ENCODE measurements around the gene CHAF1A. TPM values are rescaled to one million over a fixed set of nuclear protein-coding genes. Genes with fewer than 3 reads are reported as not detected.

Gene CHAF1A
- polyA plus RNA-seq, 1 donor: 33.5 TPM

DNA sequence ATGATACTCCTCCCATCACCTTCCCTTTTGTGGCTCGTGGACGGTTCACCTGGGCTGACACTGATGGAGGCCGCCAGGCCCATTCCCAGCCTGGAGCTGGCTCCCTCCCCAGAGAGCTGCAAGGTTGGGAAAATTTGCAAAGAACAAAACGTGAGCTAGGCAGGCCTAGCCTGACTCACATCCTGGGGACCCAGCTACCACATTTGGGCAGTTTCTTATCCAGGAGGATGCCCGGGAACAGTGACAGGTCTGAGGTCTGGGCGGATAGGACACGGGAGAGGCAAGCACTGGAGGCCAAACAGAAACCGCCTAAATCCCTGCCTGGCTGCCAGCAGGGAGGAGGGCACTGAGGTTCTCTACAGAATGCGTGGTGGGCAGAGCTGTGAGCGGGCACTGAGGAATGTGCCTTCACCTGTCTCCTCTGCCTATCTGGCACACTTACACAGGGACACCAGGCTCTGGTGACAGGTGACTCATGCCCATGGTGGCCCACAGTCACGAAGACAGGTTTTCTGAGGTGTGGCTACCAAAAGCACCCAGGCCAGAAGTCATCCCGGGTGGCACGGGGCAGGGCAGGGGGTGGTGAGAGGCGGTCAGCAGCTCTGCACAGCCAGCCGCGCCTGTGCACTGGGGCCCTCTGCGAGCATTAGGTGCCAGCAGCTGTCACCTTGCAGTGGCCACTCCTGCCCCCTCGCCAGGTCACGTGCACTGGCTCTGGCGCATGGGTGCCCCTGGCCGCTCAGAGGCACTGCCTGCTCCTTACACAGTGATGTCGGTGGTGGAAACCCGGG lies 25.3 kb upstream of the CHAF1A start:
- DNase-seq: no peak

DNA sequence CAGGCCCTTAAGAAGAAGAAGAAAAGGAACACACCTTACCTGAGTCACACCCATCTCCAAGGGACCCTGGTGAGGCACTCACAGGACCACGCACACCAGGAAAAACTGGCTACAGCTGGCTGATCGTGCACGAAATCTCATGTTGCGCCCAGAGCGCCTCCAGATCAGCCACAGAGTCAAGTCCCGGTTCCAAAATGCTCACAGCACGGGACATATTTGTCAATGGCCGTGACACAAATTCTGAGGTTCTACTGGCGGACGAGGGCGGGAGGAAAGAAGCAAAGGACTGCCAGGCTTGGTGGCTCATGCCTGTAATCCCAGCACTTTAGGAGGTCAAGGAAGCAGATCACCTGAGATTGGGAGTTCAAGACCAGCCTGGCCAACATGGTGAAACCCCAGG lies 23.6 kb upstream of the CHAF1A start:
- DNase-seq: no peak

DNA sequence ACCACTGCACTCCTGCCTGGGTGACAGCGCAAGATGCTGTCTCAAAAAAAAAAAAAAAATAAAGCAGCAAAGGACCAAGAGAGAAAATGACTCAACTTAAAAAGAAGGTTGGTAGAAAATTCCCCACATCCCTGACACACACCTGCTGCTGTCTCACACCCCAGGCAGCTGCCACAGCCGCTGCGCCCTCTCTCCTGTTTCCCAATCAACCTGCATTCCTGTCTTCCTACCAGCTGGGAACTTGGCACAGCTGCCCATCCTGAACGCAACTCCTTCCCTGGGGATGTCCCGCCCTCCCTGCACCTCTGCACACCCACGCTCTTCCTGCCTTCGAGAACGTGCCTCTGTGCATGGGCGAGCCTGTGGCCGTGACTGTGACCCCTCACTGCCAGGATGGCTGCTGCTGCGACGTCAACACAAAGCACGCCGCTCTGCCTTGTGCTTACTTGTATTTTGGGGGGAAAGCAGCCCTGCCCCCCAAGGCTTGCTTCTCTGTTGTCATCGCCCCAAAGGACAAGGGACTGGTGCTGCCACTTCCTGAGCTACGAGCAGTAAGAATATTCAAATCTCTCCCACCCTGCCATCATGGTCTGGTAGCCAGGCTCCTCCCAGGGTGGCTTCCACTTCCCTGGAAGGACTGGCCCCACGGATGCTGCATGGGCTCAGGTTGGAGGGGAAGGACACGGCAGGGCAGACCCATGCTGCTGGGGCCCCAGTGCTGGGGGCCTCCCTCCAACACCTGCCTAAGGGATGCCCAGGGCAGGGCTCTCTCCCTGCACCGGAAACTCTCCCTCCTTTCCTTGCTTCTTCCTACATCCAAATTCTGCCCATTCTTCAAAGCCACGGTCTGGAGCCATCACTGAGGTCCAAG lies 22.8 kb upstream of the CHAF1A start:
- no peak for DNase-seq

DNA sequence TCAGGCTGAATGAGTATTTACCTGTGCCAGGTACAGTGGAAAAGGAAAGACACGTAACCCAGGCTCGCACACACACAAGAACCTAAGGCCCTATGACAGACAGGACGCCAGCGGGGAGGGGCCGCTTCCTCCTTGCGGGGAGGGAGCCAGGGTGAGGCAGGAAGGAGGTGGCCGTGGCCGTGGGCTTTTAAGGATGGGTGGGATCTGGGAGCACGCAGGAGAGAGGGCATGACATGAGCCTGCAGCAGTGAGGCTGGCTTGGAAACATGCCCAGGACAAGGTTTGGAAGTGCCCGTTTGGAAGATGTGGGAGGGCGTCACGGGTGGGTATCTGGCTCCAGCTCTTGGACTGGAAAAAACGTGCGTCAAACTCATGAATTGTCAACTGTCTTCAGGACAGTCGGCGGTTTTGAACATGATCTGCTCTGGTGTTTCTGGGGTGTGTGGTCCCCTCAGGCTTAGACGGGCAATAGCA lies 22.1 kb upstream of the CHAF1A start:
- no peak for DNase-seq

DNA sequence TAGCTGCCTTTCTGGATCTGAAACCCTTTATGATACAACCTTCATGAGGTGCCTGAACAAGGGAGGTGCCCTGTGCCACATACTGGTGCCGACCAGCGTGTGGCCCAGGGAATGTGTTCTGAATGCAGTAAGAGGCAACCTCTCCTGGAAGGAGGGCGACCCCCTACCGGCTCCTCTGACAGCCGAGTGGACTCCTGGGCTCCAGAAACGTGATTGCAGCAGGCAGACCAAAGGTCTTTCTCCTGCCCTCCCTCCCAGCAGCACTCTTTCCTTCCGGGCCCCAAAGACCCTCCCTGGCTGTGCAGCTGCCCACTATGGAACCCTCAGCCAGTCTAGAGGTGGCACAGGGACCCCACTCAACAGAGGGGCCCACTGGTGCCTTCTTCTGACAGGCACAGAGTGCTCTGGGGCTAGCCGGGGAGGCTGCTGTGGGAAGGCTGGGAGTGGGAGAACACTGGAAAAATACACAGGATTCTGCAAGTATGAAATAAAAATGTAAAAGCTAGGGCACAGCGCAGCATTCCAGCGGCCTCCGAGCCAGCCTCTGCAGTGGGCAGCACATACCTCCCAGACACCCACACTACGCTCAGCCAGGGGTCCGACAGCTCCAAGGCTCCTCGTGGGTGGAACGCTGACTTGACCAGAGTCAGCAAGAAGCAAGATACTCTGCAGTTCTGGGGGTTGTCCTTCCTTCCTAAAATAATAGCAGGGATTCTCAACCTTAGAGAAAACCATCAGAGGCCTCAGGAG lies 17.0 kb upstream of the CHAF1A start:
- DNase-seq: no peak

DNA sequence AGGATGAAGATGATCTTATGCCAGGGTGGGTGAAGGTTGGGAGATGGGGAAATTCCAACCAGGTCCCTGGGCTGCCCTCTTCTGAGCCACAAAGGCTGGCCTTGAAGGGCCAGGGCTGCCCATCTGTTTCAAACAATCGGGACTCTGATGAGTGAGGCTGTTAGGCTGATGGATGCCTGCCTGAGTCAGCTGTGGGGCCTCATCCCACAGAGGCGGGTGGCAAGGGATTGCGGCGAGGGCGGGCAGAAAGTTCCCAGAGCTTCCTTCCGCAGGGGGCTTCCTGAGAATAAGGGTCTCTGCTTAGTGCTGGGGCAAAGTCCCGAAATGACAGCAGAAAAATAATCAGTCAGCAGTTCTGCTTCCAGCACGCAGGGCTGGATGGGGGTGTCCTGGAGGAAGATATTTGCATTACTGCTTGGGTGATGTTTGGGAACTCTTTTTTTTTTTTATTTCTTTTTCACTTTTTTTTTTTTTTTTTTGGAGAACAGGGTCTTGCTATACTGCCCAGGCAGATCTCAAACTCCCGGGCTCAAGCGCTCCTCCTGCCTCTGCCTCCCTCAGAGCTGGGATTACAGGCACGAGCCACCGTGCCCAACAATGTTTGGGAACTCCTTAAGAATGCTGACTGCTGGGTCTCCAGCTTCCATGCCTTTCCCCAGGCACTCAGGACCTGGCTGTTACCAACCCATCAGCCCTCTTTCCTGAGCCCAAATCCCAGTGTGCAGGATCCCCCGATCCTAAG lies 16.2 kb upstream of the CHAF1A start:
- DNase-seq: no peak

DNA sequence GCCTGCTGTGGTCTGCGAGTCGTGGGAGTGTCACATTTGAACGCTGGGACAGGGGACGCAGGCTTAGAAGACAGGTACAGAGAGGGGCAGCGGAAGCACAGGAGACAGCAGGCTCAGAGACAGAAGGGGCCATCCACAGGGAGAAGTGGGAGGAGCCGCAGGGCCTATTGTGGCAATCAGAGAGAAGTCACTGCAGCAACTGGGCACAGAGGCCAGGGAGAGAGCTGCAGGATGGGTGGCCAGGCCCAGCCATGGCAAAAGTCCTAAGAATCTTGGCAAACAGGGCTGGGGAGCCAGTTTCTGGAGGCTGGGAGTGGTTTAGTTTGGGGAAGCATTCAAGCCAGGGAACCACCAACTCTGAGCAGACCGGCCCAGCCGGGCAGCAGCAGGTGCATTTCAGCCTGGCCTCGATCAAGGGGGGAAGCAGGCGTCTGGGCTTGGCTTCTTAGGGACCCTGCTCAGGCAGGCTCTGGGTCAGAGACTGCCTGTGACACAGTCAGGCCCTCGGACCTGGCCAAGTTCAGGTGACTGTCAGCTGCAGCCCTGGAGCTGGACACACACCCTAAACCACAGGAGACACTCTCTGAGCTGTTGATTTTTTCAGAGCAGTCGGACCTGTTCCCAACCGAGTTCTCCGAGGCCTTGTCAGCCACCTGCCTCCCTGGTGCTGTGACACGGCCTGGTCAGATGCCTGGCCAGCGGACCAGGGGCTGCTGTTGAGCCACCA lies 13.9 kb upstream of the CHAF1A start:
- DNase-seq: no peak

DNA sequence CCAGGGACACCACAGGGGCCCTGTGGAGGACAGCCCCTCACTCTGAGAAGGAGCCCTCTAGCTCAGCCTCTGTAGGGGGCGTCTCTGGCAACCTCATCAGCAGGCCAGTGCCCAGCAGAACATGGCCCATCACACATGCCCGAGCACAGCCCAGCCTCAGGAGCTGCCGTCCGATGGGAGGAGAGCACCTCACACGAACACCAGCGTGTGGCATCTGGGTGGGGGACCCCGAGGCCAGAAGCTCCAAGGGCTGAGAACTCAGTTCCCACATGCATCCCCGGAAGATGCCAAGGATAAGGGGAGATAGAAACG lies 13.4 kb upstream of the CHAF1A start:
- DNase-seq: no peak

DNA sequence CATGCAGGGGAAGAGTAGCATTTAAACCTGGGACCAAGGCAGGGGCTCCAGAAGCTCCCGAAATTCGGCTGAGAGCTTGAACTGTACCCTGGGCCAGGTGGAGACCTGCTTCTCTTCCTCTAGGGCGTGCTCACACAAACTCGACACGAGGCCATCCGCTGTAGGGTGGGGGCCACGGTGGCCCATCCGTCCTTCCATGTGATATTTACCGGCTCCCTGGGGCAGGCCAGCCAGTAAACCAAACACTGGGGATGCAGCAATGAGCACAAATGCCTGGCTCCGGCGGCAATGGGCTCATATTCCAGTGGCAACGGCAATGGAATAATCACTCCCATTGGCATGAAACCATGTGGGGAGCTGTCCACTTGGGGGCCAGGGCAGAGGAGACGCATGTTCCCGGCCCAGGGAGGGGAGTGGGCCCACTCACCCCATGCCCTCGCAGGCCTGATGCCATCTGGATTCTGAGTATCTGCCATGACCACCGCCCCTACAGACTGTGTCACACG lies 12.9 kb upstream of the CHAF1A start:
- no peak for DNase-seq

DNA sequence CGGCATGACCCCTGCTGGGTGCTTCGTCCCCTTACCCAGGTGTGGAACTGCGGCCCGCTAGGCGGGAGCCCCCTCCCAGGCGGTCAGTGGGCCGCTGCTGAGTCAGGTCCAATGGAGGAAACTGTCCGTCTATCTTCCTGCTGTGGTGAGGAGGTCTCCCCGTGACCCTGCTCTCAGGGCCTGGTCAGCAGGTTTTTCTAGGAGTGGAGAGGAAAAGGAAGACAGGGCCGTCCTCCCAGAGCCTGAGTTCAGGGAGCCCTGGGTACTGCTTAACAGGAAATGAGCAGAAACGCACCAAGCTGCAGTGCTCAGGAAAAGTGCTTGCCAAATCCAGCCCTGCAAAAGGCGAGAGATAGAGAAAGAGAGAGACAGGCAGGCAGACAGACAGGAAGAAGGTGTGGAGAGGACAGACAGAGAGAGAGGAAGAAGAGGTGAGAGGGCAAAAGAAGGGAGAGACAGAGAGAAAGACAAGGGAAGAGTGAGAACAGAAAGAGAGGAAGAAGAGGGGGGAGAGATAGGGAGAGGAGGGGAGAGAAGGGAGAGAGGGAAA lies 12.3 kb upstream of the CHAF1A start:
- no peak for DNase-seq

DNA sequence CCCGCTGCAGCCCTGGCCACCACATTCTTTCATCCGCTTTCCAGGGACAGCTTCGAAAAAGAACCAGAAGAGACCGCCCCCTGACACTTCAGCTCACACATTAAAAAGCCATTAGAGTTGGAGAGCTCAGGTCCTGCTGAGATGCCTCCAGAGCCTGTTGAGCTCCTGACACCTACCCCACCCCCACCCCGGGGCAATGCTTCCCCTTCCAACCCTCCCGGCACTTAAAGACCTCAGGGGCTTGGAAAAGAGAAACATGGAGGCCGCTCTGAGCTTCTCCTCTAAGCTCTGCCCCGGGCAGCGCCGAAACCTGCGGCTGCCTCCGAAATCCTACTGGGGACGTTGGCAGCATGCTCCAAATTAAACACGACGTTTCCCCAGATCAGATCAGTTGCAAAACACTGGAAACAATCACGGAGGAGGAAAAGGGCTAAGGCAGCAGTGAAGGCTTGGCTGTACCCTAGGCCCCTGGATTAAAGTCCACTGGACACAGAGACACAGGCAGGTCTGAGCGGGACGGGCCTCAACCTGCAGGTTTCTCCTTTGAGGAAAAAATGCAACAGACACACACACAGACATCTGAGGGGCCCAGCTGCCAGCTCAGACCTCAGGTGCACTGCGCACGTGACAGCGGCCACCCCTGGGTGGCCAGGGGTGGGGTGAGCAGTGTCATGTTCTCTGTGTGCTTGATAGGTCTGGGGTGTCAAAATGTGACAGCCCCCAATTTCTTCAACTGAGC lies 11.7 kb upstream of the CHAF1A start:
- DNase-seq: no peak

DNA sequence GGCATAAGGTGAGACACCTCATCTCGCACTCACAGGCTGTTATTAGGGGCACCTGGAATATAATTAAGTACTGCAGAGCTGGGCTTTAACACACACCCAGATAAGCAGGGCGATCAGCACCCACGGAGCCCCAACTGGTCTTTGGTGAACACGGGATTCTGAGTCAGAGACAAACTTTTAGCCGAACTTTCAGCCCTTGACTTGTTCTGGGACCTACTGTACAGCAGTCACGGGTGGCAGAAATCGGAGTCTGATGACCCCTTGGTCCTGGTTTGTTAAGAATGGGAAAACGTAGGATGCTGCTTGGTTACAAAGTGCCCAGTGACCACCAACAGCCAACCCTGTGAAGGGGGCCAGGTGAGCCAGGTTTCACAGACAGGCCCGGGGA lies 11.1 kb upstream of the CHAF1A start:
- DNase-seq: no peak

DNA sequence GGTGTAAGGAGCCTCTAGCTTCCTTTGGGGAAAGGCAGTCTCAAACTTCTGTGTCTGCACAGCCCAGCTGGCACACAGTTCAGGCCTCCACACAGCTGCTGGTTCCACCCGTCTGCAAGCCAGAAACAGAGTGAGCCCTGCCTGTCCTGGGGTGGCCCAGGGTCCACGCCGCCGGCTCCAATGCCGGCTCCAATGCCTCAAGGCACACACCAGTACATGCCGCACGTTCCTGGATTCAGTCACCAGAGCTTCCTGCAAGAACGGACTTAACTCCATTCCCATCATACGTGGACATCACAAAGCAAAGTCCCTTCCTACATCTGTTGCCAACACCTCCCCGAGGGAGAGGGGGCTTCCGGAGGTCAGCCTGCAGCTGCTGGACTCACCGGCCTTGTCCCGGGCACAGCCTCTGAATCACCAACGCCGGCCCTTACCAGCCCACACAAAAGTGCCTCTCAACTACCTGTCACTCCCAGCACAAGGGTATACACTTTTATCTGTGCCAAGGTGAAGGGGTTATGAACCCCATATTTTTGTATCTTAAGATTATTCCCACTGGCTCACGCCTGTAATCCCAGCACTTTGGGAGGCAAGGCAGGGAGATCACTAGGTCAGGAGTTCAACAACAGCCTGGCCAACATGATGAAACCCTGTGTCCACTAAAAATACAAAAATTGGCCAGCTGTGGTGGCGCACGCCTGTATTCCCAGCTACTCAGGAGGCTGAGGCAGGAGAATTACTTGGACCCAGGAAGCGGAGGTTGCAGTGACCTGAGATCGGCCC lies 10.5 kb upstream of the CHAF1A start:
- DNase-seq: no peak

DNA sequence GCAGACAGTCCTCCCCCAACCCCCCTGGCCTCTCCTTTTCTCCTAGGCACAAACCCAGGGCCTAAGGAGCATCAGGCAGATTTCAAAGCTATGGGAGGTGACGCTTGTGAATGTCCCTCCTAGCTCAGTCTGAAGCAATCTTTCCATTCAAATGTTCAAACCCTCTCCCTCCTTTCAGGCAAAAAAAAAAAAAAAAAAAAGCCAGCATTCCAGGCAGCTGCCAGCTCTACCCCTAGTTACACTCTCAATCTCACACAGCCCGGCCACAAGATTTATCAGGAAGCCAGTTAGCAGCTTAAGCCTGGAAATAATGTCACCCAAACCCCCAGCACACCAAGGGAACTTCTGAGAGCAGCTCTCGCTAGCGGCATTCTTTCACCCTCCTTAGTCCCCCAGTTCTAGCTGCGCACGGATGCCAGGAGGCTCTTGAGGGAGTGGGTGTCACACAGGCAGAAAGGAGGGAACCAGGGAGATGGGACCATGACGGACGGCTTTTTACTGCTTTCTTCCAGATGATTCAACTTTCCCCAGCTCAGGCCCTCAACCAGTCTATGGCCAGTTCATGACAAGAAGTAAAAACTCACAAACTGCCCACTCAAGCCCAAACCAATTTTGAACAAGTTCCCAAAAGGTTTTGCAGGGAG lies 8.4 kb upstream of the CHAF1A start:
- no peak for DNase-seq

DNA sequence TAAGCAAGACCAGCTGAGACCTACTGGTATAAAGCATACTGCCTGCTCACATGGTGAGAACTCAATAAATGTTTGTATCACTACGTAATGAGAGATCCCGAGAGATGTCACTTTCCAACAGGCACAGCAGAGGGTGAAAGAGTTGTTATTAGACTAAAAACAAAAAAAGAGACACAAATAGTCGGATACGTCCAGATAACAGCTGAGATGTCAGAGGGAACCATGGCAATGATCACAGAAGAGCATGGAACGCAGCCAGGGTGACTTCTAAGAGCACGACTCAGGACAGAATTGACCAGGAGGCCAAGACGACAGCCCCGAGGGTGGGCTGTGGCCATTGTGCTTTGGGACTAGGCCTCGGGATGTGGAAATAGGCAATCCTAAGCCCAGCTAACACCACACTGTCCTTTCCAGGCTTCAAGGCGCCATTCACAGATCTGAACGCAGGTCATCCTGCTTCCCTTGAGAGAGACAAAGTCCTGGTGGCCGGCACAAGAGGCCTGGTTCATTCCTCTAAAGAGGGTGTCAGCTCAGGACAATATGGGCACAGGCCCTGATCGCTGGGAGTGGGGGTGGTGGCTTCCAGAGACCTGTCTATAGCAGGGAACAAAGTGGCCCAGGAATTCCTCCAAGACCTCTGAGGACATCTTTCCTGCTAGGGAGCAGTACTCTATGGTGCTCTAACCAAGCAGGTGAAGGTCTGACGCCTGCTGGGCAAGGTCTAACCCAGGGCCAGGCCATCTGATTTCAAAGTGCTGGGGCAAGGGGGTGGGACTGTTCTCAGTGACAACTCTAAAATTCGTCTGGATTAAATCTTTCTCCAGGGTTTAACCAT lies 5.3 kb upstream of the CHAF1A start:
- no peak for DNase-seq

DNA sequence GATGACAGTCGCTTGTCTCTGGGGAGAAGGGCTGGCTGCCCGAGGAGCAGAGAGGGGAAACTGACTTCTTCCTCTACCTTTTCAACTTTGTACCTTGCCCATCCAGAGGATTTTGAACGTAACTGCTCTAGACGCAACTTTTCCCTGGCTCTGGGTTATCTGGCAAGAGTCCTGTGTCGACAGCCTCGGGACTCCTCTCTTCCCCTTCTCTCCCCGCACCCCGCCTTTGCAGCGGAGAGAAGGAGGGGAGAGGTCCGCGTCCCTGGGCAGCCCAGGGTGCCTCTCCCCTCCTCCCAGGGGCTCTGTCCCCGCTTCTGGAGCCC lies 2.7 kb upstream of the CHAF1A start:
- DNase-seq: no peak

DNA sequence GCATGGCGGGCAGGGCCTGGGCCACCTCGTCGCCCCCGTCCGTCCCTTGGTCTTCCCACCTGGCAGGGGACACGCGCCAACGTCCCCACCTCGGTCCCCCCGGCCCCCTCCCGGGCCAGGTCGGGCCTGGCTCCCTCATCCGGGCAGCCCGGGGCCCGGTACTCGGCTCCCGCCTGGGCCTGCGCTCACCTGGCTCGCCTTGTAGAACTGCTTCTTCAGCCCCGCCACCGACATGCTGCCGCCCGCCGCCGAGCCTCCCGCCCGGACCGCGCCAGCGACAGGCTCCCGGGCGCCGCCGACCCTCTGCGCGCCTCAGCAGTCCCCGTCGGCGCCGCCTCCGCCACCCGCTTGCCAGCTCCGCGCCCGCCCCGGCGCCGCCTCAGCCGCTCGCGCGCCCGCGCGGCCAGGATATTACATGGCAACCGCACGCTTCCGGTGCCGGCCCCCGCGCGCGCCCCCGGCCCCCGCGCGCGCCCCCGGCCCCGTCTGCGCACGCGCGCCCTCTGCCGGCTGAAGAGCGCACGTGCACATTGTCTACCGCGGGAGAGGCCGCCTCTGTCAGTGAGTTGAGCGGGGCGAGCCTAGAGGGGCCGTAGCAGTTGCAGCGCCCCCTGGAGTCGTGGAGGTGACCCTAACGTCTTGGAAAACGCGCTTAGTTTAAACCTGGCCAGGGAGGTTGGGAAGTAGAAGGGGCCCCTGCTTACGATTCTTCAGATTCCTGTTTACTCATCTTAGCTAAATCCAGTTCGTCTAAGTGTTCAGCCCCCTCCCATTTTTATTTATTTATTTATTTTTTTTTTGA lies 2.1 kb upstream of the CHAF1A start, which contains the start of gene SH3GL1:
Gene SH3GL1, minus strand, starts transcription at position 413 of the 802 bp plus-strand sequence. Its CDS starts 179 bp downstream, at position 234.
- DNase-seq: peak; percentile 89

Measured in left kidney (tissue), 2 donors.